IPS-15b (cell line): Measurements from ENCODE around the gene BEST3.
"Not testable (repeated sequence)": the region's sequence is repeated elsewhere in the genome, so short reads cannot be mapped to it uniquely, and the experiment has no call there.

Experiments used
- H3K27me3 ChIP-seq: one replicate; pipeline ENCODE4 v1.6.1; 2013; ENCODE audit warnings: low read length; ENCODE audit not compliant: control insufficient read depth, insufficient read depth
- H3K36me3 ChIP-seq: one replicate; pipeline ENCODE4 v1.6.1; 2013; ENCODE audit warnings: low read length; ENCODE audit not compliant: control insufficient read depth, insufficient read depth
- H3K4me1 ChIP-seq: one replicate; pipeline ENCODE4 v1.6.1; 2013; ENCODE audit warnings: mild to moderate bottlenecking, low read length; ENCODE audit not compliant: control insufficient read depth, insufficient read depth
- H3K4me3 ChIP-seq: one replicate; pipeline ENCODE4 v1.5.1; 2013; ENCODE audit warnings: low read depth, low read length
- H3K9ac ChIP-seq: one replicate; pipeline ENCODE4 v1.6.1; 2013; ENCODE audit warnings: low read depth, mild to moderate bottlenecking, low read length
- H3K9me3 ChIP-seq: one replicate; pipeline ENCODE4 v1.6.1; 2013; ENCODE audit warnings: mild to moderate bottlenecking, low read length; ENCODE audit not compliant: control insufficient read depth, insufficient read depth

The BEST3 gene

DNA sequence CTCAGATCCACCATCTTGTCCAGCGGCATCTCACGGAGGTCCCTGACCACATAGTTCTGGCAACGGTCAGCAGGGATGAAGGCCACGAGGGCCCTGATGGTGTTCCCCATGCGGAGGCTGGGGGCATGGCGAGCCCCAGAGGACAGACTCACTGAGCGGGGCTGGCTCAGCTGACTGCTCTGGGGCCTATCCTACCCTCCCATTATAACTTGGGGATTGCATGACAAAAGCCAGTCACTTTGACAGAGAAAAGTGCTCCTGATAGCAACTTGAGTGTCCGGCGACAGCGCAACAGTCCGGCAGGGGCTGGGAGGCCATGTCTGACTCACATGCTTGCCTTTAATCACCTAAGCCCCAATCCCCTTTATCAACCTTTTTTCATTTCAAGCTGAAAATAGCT is 88.4 kb downstream of the BEST3 start, which contains the start of gene LRRC10:
Gene LRRC10 (minus strand): TSS at position 179 of the 400 bp plus-strand sequence. CDS start 69 bp downstream, at position 110.
- Histone ChIP-seq H3K9me3 (no peaks in the 10 kb centered on the region), H3K9ac (no peak within 1 kb of the TSS), H3K27me3 (no peaks in the 10 kb centered on the region), H3K36me3 (no peaks in the 10 kb centered on the region), H3K4me1 (no peaks in the 10 kb centered on the region), H3K4me3 (no peak within 1 kb of the TSS)

DNA sequence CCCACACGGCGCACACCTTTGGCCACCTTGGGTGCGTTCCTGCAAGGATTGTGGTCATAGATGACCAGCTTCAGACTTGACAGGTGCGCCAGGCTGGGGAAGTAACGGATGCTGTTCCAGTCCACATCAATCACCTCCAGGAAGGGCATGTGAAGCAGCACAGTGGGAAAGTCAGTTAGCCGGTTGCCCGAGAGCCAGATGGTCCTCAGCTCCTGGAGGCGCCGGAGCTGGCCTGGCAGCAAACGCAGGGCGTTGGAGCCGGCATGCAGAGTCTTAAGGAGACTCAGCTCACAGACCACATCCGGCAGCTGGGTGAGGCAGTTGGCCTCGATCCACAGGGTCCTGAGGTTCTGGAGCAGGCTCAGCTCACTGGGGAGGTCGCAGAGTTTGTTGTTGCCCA is 89.0 kb downstream of the BEST3 start:
- Histone ChIP-seq H3K9me3 (no peaks in the 10 kb centered on the region), H3K9ac (no peak overlapping the region), H3K27me3 (no peaks in the 10 kb centered on the region), H3K36me3 (no peaks in the 10 kb centered on the region), H3K4me1 (no peaks in the 10 kb centered on the region), H3K4me3 (no peak overlapping the region)

DNA sequence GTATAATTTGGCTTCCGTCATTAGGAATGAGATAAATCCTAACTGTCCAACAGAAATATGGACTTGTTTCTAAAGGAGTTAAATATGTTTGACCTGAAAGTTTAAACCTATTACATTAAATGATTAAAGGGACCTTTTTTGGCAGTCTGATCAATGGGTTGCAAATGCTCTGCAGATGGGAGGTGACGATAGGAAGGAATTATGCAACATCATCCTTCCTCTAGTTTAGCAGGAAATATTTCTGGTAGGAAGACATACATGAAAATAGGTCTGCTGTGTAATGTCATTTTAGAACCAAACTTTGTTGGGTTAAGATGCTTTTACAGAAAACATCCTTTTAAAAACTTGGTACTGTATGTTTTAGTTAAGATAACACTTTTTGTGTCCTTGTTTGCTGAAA is 91.0 kb downstream of the BEST3 start:
- Histone ChIP-seq H3K9ac (no peak overlapping the region), H3K4me1 (no peaks in the 10 kb centered on the region), H3K36me3 (no peaks in the 10 kb centered on the region), H3K27me3 (no peaks in the 10 kb centered on the region), H3K4me3 (no peak overlapping the region), H3K9me3 (no peaks in the 10 kb centered on the region)

DNA sequence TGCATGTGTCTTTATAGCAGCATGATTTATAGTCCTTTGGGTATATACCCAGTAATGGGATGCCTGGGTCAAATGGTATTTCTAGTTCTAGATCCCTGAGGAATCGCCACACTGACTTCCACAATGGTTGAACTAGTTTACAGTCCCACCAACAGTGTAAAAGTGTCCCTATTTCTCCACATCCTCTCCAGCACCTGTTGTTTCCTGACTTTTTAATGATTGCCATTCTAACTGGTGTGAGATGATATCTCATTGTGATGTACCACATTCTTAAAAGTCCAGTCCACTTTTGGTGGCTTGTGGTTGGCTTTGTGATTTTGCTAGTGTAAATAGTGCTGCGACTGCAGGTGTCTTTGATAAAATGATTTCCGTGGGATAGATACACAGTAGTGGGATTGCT is 94.8 kb downstream of the BEST3 start:
- peaks cover 12% of the 10 kb centered on the region for H3K36me3 ChIP-seq
- H3K9me3 ChIP-seq, H3K4me1 ChIP-seq, H3K27me3 ChIP-seq, H3K4me3 ChIP-seq, H3K9ac ChIP-seq: not testable (repeated sequence)
